GM12878 (cell line): ENCODE data around the gene NUDT3.

ENCODE experiments used
- HDAC6 ChIP-seq: fragments of 200-600 bp; sonication (generic); IDR thresholded peaks from one replicate; pipeline ENCODE4 v1.8.0; 2017; ENCODE audit warnings: antibody characterized with exemption; ENCODE audit not compliant: unreplicated experiment
- KDM1A ChIP-seq: fragments of 200-600 bp; sonication (generic); IDR thresholded peaks from 2 replicates; pipeline ENCODE4 v1.6.1; 2016; ENCODE audit warnings: borderline replicate concordance
- RAD21 ChIP-seq: IDR thresholded peaks from 2 replicates; pipeline ENCODE4 v1.6.1; 2011; ENCODE audit warnings: mild to moderate bottlenecking, low read depth, low read length, moderate library complexity; ENCODE audit not compliant: insufficient read depth
- RBBP5 ChIP-seq: fragments of 200-600 bp; sonication (generic); conservative IDR thresholded peaks from 2 replicates; pipeline ENCODE4 v1.6.1; 2016
- SIN3A ChIP-seq: IDR thresholded peaks from 2 replicates; pipeline ENCODE4 v1.6.1; 2012; ENCODE audit warnings: low read depth, low read length, improper control_type of control experiment
- TF ChIP-seq, protein P1 (sequence below), 3 experiments: IDR thresholded peaks in 2 of 3; conservative IDR thresholded peaks in 1 of 3; 2 replicates each; pipeline ENCODE4 v1.5.1; 2011; ENCODE audit warnings: low read depth in 3 of 3, low read length in 3 of 3, mild to moderate bottlenecking in 3 of 3, control low read depth in 2 of 3, moderate library complexity in 2 of 3, inconsistent platforms in 1 of 3, mixed read lengths in 1 of 3; ENCODE audit not compliant: control insufficient read depth in 2 of 3, insufficient read depth in 1 of 3; ENCODE audit errors: extremely low read depth in 1 of 3
- TF ChIP-seq, protein P2 (sequence below): IDR thresholded peaks from 2 replicates; pipeline ENCODE4 v1.6.1; 2012; ENCODE audit warnings: low read depth, low read length, improper control_type of control experiment
- TF ChIP-seq, protein P3 (sequence below): IDR thresholded peaks from 2 replicates; pipeline ENCODE4 v1.6.1; 2012; ENCODE audit warnings: mild to moderate bottlenecking, low read depth, low read length

DNA sequence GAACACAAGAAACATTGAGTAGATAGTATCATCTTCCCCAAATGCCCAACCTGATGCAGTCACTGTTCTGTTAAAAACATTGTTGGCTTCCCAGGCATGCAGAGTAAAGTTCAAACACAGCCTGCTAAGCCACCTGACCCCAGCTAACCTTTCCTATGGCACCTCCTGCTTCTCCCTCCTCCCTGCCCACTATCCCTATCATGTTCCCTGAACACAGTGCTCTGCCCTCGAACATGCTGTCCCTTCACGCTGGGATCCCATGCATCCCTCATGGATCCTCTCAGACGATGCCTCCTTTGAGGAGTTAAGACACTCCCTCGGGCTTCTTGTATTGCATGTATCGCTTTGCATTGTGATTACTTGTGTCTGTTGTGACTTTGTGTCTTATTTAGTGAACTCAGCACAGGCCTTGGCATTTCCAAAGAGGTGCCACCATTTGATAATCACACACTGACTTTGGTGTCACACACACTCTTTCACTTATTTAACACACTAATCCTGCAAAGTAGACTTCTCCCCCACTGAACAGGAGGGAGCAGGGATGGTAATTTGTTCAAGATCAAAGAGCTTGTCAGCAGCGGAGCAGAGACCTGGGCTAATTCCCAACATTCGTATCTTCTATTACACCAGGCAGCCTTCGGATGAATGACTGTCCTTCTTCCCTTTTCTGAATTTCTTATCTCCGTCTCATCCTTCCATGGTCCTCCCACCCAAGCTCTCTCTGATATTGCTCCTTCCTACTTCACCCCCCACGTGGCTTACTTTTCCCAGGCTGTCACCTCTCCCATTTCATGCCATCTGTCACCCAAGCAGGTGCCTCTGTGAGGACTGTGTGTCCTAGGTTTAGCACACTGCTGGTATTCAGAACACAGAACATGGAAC lies 115.3 kb downstream of the NUDT3 start:
- TF ChIP-seq, protein P1, sequence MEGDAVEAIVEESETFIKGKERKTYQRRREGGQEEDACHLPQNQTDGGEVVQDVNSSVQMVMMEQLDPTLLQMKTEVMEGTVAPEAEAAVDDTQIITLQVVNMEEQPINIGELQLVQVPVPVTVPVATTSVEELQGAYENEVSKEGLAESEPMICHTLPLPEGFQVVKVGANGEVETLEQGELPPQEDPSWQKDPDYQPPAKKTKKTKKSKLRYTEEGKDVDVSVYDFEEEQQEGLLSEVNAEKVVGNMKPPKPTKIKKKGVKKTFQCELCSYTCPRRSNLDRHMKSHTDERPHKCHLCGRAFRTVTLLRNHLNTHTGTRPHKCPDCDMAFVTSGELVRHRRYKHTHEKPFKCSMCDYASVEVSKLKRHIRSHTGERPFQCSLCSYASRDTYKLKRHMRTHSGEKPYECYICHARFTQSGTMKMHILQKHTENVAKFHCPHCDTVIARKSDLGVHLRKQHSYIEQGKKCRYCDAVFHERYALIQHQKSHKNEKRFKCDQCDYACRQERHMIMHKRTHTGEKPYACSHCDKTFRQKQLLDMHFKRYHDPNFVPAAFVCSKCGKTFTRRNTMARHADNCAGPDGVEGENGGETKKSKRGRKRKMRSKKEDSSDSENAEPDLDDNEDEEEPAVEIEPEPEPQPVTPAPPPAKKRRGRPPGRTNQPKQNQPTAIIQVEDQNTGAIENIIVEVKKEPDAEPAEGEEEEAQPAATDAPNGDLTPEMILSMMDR (IDR thresholded peaks at IDR 0.05 in 2 of 3, conservative IDR thresholded peaks at IDR 0.05 in 1 of 3; ENCODE audit: control insufficient read depth in 2 of 3, extremely low read depth in 1 of 3, insufficient read depth in 1 of 3, low read depth in 3 of 3, low read length in 3 of 3): no peak
- TF ChIP-seq RBBP5 (no peak), HDAC6 (no peak), SIN3A (no peak), KDM1A (no peak), RAD21 (no peak)
- TF ChIP-seq, protein P2, sequence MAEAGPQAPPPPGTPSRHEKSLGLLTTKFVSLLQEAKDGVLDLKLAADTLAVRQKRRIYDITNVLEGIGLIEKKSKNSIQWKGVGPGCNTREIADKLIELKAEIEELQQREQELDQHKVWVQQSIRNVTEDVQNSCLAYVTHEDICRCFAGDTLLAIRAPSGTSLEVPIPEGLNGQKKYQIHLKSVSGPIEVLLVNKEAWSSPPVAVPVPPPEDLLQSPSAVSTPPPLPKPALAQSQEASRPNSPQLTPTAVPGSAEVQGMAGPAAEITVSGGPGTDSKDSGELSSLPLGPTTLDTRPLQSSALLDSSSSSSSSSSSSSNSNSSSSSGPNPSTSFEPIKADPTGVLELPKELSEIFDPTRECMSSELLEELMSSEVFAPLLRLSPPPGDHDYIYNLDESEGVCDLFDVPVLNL: no peak
- TF ChIP-seq, protein P3, sequence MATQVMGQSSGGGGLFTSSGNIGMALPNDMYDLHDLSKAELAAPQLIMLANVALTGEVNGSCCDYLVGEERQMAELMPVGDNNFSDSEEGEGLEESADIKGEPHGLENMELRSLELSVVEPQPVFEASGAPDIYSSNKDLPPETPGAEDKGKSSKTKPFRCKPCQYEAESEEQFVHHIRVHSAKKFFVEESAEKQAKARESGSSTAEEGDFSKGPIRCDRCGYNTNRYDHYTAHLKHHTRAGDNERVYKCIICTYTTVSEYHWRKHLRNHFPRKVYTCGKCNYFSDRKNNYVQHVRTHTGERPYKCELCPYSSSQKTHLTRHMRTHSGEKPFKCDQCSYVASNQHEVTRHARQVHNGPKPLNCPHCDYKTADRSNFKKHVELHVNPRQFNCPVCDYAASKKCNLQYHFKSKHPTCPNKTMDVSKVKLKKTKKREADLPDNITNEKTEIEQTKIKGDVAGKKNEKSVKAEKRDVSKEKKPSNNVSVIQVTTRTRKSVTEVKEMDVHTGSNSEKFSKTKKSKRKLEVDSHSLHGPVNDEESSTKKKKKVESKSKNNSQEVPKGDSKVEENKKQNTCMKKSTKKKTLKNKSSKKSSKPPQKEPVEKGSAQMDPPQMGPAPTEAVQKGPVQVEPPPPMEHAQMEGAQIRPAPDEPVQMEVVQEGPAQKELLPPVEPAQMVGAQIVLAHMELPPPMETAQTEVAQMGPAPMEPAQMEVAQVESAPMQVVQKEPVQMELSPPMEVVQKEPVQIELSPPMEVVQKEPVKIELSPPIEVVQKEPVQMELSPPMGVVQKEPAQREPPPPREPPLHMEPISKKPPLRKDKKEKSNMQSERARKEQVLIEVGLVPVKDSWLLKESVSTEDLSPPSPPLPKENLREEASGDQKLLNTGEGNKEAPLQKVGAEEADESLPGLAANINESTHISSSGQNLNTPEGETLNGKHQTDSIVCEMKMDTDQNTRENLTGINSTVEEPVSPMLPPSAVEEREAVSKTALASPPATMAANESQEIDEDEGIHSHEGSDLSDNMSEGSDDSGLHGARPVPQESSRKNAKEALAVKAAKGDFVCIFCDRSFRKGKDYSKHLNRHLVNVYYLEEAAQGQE: no peak
